GM18519 (cell line): ENCODE results near the gene MED22.
A peak's percentile ranks its signal among the peaks of the same experiment; 100 is the strongest.

Experiments
- ATAC-seq: cut with Tn5 transposase; IDR thresholded peaks from one replicate; pipeline ENCODE4 v1.9.1; 2021; ENCODE audit warnings: mild to moderate bottlenecking, moderate library complexity; ENCODE audit not compliant: unreplicated experiment, low FRiP score

MED22 gene

DNA sequence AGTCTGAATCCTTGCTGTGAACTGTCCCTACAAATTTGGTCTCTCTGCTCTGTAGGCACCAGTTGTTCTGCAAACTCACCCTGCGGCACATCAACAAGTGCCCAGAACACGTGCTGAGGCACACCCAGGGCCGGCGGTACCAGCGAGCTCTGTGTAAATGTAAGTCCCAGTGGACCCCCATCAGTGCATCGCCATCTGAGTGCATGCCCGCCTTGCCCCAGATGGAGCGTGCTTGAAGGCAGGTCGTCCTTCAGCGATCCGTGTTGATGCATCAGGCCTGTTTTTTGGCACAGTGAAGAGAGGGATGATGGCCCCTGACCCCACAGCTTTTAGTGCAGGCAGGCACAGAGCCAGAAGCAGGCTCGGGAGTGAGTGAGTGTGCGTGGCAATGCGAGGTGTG is 9.7 kb upstream of the MED22 start:
- ATAC-seq, result no peak

DNA sequence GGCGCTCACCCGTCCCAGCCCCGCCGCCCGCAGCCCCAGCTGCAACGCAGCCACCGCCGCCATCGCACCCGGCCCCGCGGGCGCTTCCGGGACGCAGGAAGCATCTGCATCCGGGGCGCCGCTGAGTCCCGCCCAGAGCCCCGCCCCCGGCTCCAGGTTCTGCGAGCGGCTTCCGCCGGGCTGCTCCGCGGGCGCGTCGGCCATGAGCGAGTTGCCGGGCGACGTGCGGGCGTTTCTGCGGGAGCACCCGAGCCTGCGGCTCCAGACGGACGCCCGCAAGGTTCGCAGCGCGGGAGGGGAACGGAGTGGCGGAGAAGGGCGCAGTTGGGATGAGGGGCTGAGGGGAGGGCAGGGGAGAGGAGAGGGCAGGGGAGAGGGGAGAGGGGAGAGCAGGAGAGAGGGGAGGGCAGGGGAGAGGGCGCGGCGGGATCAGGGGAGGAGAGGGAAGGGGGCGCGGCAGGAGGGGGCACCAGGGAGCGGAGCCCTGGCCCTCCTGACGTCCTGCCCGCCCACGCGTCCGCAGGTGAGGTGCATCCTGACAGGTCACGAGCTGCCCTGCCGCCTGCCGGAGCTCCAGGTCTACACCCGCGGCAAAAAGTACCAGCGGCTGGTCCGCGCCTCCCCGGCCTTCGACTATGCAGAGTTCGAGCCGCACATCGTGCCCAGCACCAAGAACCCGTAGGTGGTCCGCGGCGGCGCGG is 8.6 kb upstream of the MED22 start, which contains the start of the genes SURF1 and SURF2:
SURF1 (minus strand) TSS at position 97 of the 701 bp plus-strand sequence; CDS start at position 63, 34 bp downstream.
SURF2 (plus strand) TSS at position 160 of the 701 bp plus-strand sequence; CDS start at position 203, 43 bp downstream.
- ATAC-seq, result no peak

DNA sequence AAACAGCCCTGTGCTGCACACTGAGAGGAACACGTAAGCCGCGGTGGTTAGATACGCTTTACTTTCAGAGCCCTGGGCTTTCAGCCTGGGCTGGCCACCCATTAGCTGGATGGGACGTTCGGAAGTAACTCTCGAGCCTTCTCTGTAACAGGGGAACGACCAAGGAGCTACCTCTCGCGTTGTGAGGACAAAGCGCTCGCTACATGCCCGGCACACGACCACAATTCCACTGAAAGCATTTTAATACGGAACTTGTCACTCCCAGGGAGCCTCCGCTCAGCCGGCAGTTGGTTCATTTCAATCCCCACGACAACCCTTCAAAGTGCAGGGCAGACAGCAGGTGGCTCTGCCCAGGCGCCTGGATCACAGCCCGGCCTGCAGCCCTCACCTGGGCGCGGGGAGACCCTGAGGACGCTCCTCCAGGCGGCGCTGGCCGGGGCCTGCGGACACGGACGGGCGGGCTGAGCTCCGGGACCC is 8.0 kb upstream of the MED22 start:
- ATAC-seq, result no peak

DNA sequence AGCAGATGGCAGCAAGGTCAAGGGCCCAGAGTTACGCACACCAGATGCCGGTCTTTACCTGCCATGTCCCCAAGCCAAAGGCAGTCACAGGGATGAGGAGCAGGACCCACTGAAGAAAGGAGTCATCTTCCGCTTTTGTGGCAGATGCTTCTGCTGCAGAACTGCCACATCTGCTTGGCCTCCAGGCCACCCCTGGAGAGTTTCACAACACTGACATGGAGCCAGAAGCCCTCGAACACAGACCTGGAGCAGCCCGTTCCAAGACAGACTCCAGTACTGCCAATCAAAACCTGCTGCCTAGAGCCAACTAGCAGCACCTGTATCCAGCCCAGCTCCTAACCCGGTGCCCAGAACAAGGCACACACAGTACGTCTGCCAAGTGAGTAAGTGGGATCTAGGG is 6.8 kb upstream of the MED22 start:
- ATAC-seq, result no peak

DNA sequence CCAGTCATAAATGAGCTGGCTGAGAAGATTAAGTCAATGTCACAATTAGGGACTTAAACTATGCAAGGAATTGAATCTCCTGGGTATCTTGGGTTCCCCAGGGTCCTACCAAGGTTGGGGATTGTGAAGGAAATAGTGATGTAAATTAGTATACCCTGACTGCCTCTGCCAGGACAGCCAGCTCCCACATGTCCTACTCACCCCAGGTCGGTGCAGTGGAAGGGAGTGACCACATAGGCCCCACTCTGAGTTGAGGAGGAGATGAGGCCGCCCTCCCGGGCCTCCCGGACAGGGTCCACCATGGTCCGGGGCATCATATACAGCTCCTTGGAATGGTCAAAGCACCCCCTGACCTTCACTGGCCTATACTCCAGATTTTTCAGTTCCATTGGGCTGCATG is 5.6 kb upstream of the MED22 start:
- ATAC-seq, result no peak

DNA sequence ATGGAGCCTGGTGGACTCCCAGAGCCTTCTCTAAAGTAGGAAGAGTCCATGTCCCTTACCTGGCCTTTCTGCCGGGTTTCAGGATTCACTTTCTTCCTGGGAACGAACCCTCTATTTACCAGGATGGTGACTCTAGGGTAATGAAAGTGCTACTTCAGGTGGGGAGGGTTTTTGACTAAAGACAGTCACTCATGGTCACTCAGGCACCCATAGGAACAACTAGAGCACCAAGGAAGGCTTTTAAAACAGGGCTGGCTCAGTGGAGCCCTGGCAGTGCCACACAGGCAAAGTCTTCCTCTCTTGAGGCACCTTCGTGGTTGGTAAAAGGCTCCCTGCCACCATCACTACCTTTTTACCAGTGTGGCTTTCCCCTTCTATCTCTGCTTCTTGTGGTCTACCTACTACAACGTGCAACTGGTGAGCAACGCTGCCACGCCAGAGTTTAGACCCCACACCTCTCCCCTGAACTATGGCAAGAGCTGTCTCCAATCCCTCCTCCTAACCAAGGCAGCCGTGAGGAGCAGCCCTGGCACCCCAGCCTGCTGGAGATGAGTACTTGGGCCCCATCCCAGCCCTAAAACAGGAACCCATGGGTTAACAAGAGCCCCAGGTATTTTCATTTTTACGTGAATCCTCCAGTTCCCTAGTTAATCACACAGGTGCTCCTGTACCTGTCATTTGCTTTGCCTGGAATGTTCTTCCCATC is 4.9 kb upstream of the MED22 start:
- no peak for ATAC-seq

DNA sequence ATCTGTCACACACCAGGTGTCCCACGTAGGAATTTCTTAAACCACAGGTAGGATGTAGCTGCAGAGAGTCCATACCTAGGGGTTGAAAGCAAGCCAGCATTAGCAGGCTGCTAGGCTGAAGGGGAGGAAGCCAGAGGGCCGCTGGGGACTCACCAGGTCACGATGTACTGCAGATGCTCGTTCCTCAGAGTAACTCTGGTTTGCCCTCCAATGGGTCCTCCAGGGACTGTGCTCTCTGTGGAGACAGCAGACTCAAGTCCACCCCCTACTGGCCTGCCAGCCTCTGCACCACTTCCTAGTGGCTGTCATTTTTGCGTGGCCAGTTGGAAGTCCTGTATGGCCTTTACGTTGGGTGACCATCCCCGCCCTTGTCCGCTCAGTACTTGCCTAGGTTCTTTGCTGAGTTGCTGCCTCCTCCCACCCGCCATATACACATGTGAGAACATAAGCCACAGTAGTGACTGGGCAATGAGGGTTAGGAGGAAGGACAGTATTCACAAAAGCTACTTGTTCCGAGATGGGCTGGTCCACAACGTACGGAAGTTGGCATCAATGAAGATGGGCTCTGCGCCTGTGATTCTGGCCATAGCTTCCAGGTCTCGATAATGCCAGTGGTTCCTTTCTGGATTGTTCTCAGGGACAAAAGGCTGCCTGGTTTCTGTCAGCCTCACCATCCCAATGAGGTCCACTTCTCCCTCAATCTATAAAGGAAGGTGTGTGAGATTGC is 4.1 kb upstream of the MED22 start:
- ATAC-seq, result no peak

DNA sequence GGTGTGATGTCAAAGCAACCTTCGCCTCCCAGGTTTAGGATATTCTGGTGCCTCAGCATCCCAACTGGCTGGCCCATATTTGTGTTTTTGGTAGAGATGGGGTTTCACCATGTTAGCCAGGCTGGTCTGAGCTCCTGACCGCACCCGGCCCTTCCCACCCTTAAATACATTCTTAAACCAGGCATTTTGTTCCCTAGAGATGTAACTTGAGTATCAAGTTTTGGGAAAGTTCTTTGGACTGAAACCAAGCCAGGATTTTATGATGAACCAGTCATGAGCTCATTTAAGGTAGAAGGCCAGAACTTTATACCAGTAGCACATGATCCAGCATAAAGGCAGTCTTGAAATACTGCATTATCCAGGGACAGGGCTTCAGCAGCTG is 3.6 kb upstream of the MED22 start:
- ATAC-seq, result no peak

DNA sequence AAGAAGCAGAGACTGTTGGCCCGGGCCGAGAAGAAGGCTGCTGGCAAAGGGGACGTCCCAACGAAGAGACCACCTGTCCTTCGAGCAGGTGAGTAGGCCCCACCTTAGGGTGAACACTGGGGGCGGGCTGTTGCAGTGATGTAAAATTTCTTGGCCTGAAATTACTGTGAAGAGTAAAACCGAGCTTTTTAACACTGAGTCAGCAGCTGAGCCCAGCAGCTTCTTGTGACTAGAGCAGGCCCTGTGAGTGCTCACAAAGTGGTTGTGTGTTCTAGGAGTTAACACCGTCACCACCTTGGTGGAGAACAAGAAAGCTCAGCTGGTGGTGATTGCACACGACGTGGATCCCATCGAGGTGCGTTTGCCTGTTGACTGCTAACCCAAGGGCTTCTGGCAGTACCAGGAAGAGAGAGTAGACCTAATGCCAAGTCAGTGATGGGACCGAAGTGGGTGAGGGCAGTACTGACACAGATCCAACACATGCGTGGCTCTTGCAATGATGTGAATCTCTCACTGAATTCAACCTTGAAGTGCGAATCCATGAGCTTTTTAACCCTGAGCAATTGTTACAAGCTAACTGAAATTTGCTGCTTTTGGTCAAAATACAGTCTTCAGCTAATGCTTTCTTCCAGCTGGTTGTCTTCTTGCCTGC is 2.2 kb upstream of the MED22 start:
- no peak for ATAC-seq

DNA sequence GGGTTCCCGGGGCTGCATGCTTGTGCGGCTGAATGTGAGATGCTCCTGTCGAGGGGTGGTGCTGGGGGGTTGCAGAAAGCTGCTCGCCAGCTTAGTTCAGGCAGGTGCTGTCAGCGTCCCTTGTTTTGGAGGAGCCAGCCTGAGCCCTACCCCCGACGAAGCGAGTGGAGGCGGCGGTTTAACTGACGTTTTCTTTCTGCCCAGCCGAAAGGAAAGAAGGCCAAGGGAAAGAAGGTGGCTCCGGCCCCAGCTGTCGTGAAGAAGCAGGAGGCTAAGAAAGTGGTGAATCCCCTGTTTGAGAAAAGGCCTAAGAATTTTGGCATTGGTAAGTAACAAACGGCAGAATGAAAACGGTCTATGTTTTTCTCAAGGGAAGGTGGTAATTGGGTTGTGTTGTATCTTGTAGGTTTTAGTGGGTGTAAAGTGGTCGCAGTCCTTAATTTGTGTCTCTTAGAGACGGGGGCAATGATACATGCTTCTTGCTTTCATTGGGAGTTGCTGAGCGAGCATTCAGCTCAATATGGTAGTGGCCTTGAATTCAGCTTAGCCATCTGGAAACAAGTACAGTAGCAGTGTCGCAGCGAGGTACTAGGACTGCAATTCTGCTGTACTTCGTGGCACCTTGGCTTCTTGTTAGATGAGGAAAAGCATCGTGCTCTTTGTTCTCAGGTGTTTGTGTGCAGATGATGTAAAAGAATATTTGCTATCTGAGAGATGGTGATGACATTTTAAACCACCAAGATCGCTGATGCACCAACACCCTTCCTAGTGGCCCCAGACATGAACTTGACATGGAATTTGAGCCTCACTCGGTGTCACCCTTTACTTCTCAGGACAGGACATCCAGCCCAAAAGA is 1.0 kb upstream of the MED22 start:
- no peak for ATAC-seq

DNA sequence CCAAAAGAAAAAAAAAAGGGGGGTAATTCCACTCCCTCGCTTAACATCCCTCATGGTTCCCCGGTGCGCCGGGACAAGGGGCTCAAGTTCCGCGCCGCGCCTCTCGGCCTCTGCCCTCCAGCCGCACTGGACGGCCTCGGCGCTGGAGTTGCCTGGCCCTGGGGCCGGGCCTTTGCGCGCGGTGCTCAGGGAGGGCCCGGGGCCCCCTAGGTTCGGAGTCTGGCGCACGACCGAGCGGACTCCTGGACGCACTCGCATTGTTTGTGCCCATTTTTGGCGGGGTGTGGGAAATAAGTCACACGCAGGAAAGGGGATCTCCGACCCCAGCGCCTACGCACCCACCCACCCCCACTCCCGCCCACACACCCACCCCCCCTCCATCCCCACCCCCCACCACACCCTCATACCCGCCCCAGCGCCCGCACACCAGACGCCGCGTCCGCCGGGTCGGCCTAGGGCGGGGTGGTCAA is 381 bp downstream of the MED22 start:
- ATAC-seq, result peak; percentile 14

DNA sequence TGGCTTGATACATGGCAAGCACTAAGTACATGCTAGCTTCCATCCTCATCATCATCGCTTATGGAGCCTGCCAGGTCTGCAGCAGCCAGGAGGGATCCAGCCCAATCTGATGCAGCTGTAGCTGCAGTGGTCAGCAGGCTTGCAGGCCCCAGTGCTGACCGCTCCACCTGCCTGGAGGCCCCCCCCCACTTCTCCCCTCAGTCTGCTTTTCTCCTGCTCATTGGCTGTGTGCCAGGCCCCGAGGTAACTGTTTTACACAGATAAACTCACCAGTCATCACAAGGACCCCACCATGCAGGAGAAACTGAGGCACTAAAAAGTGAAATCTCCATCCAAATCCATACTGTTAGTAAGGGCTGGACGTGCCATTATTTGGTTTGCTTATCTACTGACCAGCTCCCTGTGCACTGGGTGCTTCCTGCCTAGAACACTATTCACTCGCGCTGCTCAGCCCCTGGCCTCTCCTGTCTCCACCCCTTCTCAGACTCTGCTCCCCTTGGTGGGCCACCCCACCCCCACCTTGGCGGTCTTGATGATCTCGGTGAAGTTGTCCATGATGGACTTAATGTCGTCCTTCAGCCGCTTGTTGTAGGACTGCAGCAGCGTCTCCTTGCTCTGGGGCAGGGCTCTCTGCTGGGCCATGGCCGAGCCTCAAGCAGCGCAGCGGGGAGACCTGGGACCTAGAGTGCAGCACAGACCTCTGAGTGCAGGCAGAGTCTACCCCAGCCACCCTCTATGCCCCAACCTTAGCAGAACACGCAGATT is 1.7 kb downstream of the MED22 start:
- no peak for ATAC-seq

DNA sequence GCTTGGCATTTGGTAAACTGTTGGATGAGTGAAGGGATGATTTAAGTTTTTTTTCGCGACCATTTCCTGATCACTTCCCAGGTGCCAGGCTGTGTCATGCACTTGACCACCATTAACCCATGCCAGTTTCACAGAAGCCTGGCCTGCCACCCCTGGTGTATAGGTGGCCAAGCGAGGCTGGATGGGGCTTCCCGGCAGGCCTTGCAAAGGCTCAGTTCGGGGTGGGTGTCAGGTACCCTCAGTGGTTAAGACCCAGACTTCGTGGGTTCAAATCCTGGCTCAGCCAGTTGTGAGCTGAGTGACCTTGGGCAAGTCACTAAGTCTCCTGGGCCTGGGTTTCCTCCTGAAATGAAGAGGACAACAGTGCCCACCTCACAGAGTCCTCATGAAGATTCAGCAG is 2.3 kb downstream of the MED22 start:
- ATAC-seq, result no peak

DNA sequence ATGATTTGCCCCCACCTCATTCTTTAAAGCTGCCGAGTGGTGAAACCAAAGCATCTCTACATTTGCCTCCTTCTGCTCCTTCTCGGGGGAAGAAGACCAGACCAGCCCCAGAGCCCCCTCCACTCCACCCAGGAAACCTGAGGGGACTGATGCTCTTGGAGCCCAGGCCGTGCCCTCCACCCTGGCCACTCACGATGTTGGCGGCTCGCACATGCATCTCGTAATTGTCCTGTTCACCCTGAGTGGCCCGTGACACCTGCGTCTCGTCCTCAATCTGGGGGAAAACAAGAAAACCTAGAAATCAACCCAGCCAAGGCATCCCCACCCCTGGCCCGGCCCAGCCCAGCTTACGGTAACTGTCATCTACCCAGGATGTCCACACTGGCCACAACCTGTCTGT is 3.0 kb downstream of the MED22 start:
- no peak for ATAC-seq

DNA sequence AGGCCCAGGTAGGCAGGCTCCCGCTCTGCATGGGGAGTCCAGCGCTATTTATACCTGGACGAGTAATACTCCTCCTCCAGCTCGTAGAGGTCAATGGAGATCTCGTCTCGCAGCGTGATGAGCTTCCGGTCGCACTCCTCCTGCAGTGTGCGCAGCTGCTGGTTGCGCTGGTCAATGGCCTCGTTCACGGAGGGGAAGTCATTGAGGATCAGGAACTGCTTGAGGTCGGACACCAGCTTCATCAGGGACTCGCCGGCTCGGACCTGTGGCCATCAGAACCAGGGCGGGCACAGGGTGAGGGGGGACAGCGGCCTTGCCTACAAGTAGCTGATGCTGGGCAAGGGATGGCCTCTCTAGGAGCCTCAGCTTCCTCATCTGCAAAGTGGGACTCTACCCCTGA is 3.9 kb downstream of the MED22 start:
- no peak for ATAC-seq

DNA sequence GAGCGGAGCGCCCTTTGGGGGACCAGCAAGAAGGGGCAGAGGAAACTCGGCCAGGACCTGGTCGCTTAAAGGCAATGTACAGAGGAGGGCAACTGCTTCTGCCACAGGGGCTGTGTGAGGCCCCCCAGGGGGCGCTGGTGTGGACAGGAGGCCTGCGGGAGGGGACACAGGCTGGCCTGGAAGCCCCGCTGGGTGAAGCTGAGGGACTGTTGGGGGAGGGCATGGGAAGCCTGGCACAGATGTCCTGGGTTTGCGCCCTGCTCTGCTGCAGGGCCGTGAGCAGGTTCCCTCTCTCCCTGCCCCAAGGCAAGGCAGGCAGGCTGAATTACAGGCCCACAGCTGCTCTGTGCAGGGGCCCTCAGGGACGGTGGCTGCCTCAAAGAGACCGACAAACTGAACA is 5.4 kb downstream of the MED22 start:
- ATAC-seq, result no peak

DNA sequence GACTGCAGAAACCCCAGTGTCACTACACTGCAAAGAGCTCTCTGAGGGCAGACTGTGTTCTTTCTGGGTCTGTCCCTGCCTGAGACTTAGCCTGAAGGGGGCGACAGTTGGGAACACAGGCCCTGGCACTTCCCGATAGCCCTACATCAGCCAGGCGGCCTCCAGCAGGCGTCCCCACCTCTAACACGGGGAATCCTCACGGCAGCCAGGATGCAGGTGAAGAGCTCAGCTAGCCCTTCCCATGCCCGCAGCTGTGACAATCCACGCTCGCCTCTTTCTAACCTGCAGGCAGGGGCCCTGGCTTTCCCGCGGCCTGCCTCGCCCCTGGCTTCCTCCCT is 5.9 kb downstream of the MED22 start:
- no peak for ATAC-seq

DNA sequence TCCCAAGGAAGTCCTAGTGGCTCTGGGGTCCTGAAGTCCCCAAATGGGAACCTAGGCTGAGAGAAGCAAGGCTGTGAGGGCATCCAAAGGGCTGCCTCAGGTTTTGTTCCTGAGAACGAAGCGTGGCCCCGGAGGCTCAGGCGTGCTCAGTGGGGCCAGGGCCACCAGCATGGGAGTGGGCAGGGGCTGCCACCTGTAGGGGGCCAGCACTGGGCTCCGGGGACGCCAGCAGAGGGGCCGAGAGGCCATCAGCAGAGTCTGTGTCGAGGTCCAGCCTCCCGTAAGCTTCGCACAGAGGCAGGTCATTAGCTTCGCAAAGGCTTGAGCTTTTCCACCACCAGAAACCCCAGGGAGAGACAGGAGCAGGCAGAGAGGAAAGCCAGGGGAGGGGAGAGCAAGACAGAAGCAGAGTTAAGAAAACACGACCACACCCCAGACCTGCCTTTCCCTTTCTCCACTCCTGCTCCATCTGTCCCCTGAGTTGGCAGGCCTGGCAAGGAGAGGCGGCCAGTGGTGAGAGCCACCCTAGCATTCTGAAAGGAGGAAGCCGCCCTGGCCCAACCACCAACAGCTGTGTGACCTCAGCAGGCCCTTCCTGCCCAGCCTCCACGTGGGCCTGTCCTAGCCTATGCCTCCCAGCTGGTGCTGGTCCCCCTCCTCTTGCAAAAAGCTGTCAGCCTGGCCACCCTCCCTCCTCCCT is 6.4 kb downstream of the MED22 start:
- ATAC-seq, result no peak

DNA sequence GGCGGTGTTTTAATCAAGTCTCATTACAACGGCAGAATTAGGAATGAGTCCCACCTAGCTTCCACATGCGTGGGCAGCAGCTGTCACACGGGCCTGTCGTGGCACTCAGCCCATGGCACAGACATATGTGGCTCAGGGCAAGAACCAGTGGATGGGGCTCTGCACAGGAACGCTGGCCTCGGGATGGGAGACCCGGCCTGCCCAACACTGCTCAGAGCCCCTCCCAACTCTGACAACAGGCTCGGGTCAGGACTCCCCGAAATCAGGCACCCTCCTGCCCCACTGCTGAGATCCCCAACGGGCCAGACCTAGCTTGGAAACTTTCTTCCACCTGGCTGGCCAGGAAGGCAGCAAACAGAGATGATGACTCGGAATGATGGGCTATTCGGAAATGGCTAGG is 7.0 kb downstream of the MED22 start:
- ATAC-seq, result no peak
